IPS-11a (cell line): ENCODE results near the gene SLAMF9.

Source experiments
- H3K4me3 ChIP-seq: one replicate; pipeline ENCODE4 v1.5.1; 2013; ENCODE audit warnings: low read depth, low read length, control low read depth

Gene SLAMF9

GRCh38 chr1:159977364-159978106, 23.5 kb upstream of the SLAMF9 start:
- no peak overlapping the region for H3K4me3 ChIP-seq

GRCh38 chr1:159974350-159974965, 20.4 kb upstream of the SLAMF9 start:
- H3K4me3 ChIP-seq, result no peak overlapping the region

- no peak overlapping the region for H3K4me3 ChIP-seq
Measured at GRCh38 chr1:159973350-159973940, 19.4 kb upstream of the SLAMF9 start.

GRCh38 chr1:159972443-159973205, 18.6 kb upstream of the SLAMF9 start:
- H3K4me3 ChIP-seq, result no peak overlapping the region

GRCh38 chr1:159970932-159971342, 16.9 kb upstream of the SLAMF9 start:
- H3K4me3 ChIP-seq, result no peak overlapping the region

GRCh38 chr1:159968901-159969300, 14.9 kb upstream of the SLAMF9 start:
- no peak overlapping the region for H3K4me3 ChIP-seq

GRCh38 chr1:159965263-159965662, 11.2 kb upstream of the SLAMF9 start:
- no peak overlapping the region for H3K4me3 ChIP-seq

GRCh38 chr1:159964144-159964543, 10.1 kb upstream of the SLAMF9 start:
- no peak overlapping the region for H3K4me3 ChIP-seq

GRCh38 chr1:159962176-159962575, 8.1 kb upstream of the SLAMF9 start:
- H3K4me3 ChIP-seq, result no peak overlapping the region

GRCh38 chr1:159961636-159962035, 7.6 kb upstream of the SLAMF9 start:
- H3K4me3 ChIP-seq, result no peak overlapping the region

GRCh38 chr1:159960721-159961381, 6.8 kb upstream of the SLAMF9 start:
- H3K4me3 ChIP-seq, result no peak overlapping the region

- H3K4me3 ChIP-seq, result no peak overlapping the region
Measured at GRCh38 chr1:159959451-159959850, 5.4 kb upstream of the SLAMF9 start.

GRCh38 chr1:159958719-159959380, 4.8 kb upstream of the SLAMF9 start:
- no peak overlapping the region for H3K4me3 ChIP-seq

GRCh38 chr1:159957824-159958268, 3.8 kb upstream of the SLAMF9 start:
- no peak overlapping the region for H3K4me3 ChIP-seq

GRCh38 chr1:159955456-159955855, 1.4 kb upstream of the SLAMF9 start:
- H3K4me3 ChIP-seq, result no peak overlapping the region

- no peak overlapping the region for H3K4me3 ChIP-seq
Measured at GRCh38 chr1:159952932-159953331, 1.1 kb downstream of the SLAMF9 start.

- H3K4me3 ChIP-seq, result no peak overlapping the region
Measured at GRCh38 chr1:159951551-159951950, 2.5 kb downstream of the SLAMF9 start.

GRCh38 chr1:159951016-159951415, 3.0 kb downstream of the SLAMF9 start:
- no peak overlapping the region for H3K4me3 ChIP-seq

- no peak overlapping the region for H3K4me3 ChIP-seq
Measured at GRCh38 chr1:159949981-159950381, 4.1 kb downstream of the SLAMF9 start.

- no peak overlapping the region for H3K4me3 ChIP-seq
Measured at GRCh38 chr1:159949123-159949522, 4.9 kb downstream of the SLAMF9 start.
